ENCODE measurements around the gene SORBS2. TPM values are rescaled to one million over a fixed set of nuclear protein-coding genes. Genes with fewer than 3 reads are reported as not detected.
A peak's percentile ranks its signal among the peaks of the same experiment; 100 is the strongest.

Gene SORBS2
- total and polyA plus RNA-seq, 2 experiments from 2014 or later, result 0.32 to 1.5 TPM

DNA sequence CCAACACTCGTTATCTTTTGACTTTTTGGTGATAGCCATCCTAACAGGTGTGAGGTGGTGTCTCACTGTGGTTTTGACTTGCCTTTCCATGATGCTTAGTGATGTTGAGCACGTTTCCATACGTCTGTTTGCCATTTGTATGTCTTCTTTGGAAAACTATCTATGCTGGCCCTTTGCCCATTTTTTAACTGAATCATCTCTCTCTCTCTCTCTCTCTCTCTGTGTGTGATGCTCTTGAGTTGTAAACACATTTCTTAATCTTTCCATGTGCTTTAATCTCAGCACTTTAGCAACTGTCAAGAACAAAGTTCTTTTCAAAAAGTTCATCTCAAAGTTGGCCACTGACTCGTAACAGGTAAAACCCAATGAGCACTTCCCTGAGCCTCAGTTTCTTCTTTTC is 10.5 kb downstream of the SORBS2 start:
- H3K4me1 ChIP-seq (ENCODE audit: insufficient read depth), result no peaks in the 10 kb centered on the region

DNA sequence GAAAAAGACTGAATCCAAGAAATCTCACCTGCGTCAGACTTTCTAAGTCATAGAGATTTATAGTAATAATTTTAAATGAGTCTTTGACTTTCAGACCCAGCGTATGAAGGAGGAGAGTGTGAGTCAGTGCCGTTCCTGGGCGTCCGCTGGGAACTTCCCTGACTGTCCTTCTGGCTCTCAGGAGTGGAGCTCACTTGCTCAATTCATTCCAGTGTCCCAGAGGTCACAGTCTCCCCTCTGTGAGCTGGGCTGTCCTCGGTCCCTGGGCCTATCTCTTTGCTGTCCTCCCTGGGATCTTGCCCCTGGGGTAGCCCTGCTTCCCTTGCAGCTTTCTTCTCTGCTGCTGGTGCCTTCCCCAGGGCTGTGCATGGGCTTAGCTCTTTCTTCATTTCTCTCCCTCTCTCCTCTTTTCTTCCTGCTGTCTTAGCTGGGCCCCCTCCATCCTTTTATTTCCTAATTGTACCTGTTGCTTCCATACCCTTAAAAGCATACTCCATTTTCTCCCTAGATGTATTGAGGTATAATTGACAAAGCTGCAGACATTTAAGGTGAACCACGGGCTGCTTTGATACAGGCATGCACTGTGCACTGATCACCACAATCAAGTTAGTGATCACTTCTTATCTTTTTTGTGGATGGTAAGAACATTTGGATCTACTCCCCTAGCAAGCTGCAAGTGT is 11.6 kb downstream of the SORBS2 start:
- H3K4me2 ChIP-seq (ENCODE audit: unreplicated experiment), result no peak overlapping the region
- no peaks in the 10 kb centered on the region for H3K79me2 ChIP-seq (ENCODE audit: insufficient read depth)
- no peak overlapping the region for H2AFZ ChIP-seq
- TF ChIP-seq EZH2 (IDR thresholded peaks at IDR 0.05; ENCODE audit: insufficient read depth, poor library complexity, severe bottlenecking), result no peak
- TF ChIP-seq EZH2phosphoT487 (IDR thresholded peaks at IDR 0.05; ENCODE audit: insufficient read depth, low read depth), result no peak
- H3K9ac ChIP-seq, result no peak overlapping the region
- in situ Hi-C loops (cut with MboI), result no loop called here
- H3K27me3 ChIP-seq (replicated peaks; ENCODE audit: insufficient read depth), result peaks cover 17% of the 10 kb centered on the region; the same call in 1 of the 2 replicates
- H3K4me3 ChIP-seq, result no peak overlapping the region
- no peaks in the 10 kb centered on the region for H3K9me3 ChIP-seq (ENCODE audit: low read depth)
- H3F3A ChIP-seq (ENCODE audit: insufficient read depth), result no peaks in the 10 kb centered on the region
- WGBS, 2 experiments (ENCODE audit: low coverage in 1 of 2, low lambda C conversion rate in 2 of 2, missing lambda C conversion rate in 2 of 2), result 54 to 57% methylated on average over 7 of the region's 7 CpGs
- no peaks in the 10 kb centered on the region for H4K20me1 ChIP-seq (ENCODE audit: insufficient read depth)
- peak; percentile 36 for DNase-seq
- no peak overlapping the region for H3K27ac ChIP-seq
- no peaks in the 10 kb centered on the region for H3K36me3 ChIP-seq (ENCODE audit: low read depth)
- no peaks in the 10 kb centered on the region for H3K9me2 ChIP-seq (ENCODE audit: insufficient read depth)
- H3K4me1 ChIP-seq (ENCODE audit: insufficient read depth), result no peaks in the 10 kb centered on the region

More for the DNA sequence above, 10.5 kb downstream of the SORBS2 start:
- Histone ChIP-seq H3K79me2 (ENCODE audit: insufficient read depth) (no peaks in the 10 kb centered on the region), H3K4me3 (no peak overlapping the region), H3K9me3 (ENCODE audit: low read depth) (no peaks in the 10 kb centered on the region), H3K27ac (no peak overlapping the region), H3K36me3 (ENCODE audit: low read depth) (no peaks in the 10 kb centered on the region), H4K20me1 (ENCODE audit: insufficient read depth) (no peaks in the 10 kb centered on the region), H3K9me2 (ENCODE audit: insufficient read depth) (no peaks in the 10 kb centered on the region), H2AFZ (no peak overlapping the region), H3K9ac (no peak overlapping the region), H3F3A (ENCODE audit: insufficient read depth) (no peaks in the 10 kb centered on the region), H3K4me2 (ENCODE audit: unreplicated experiment) (no peak overlapping the region), H3K27me3 (replicated peaks; ENCODE audit: insufficient read depth) (peaks cover 17% of the 10 kb centered on the region; the same call in 1 of the 2 replicates)
- in situ Hi-C loops (cut with MboI), result no loop called here
- TF ChIP-seq EZH2 (IDR thresholded peaks at IDR 0.05; ENCODE audit: insufficient read depth, poor library complexity, severe bottlenecking) (no peak), EZH2phosphoT487 (IDR thresholded peaks at IDR 0.05; ENCODE audit: insufficient read depth, low read depth) (no peak)
- peak; percentile 20 for DNase-seq
- 12 to 23% methylated on average over 4 of the region's 4 CpGs for WGBS, 2 experiments (ENCODE audit: low coverage in 1 of 2, low lambda C conversion rate in 2 of 2, missing lambda C conversion rate in 2 of 2)

DNA sequence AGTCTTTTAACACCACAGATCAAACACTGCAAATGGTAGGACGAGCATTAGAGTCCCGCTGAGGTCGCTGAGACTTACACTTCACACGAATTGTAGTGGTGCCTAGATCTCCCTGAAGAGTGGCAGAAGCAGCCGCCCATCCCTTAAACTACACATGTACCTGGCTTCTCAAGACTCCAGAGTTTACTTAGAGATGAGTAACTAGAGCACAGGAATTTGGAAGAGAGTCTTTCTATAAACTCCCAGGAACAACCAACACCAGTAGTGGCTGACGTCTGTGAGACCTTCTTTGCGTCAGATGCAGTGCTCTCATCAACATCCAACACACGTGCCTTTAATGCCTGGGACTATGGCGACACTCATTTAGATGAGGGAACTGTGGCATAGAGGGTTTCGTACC is 12.6 kb downstream of the SORBS2 start:
- no peaks in the 10 kb centered on the region for H3K9me2 ChIP-seq (ENCODE audit: insufficient read depth)
- 76 to 80% methylated on average over 10 of the region's 10 CpGs for WGBS, 2 experiments (ENCODE audit: low coverage in 1 of 2, low lambda C conversion rate in 2 of 2, missing lambda C conversion rate in 2 of 2)
- H3K4me2 ChIP-seq (ENCODE audit: unreplicated experiment), result no peak overlapping the region
- H2AFZ ChIP-seq, result no peak overlapping the region
- H3K4me1 ChIP-seq (ENCODE audit: insufficient read depth), result no peaks in the 10 kb centered on the region
- H3K27me3 ChIP-seq (replicated peaks; ENCODE audit: insufficient read depth), result peaks cover 17% of the 10 kb centered on the region; the same call in 1 of the 2 replicates
- no peak overlapping the region for H3K27ac ChIP-seq
- H3F3A ChIP-seq (ENCODE audit: insufficient read depth), result no peaks in the 10 kb centered on the region
- TF ChIP-seq EZH2 (IDR thresholded peaks at IDR 0.05; ENCODE audit: insufficient read depth, poor library complexity, severe bottlenecking), result no peak
- no peak for TF ChIP-seq EZH2phosphoT487 (IDR thresholded peaks at IDR 0.05; ENCODE audit: insufficient read depth, low read depth)
- no peaks in the 10 kb centered on the region for H3K36me3 ChIP-seq (ENCODE audit: low read depth)
- no peaks in the 10 kb centered on the region for H3K9me3 ChIP-seq (ENCODE audit: low read depth)
- DNase-seq, result no peak
- H3K9ac ChIP-seq, result no peak overlapping the region
- H3K4me3 ChIP-seq, result no peak overlapping the region
- no peaks in the 10 kb centered on the region for H3K79me2 ChIP-seq (ENCODE audit: insufficient read depth)
- H4K20me1 ChIP-seq (ENCODE audit: insufficient read depth), result no peaks in the 10 kb centered on the region
- in situ Hi-C loops (cut with MboI), result no loop called here

DNA sequence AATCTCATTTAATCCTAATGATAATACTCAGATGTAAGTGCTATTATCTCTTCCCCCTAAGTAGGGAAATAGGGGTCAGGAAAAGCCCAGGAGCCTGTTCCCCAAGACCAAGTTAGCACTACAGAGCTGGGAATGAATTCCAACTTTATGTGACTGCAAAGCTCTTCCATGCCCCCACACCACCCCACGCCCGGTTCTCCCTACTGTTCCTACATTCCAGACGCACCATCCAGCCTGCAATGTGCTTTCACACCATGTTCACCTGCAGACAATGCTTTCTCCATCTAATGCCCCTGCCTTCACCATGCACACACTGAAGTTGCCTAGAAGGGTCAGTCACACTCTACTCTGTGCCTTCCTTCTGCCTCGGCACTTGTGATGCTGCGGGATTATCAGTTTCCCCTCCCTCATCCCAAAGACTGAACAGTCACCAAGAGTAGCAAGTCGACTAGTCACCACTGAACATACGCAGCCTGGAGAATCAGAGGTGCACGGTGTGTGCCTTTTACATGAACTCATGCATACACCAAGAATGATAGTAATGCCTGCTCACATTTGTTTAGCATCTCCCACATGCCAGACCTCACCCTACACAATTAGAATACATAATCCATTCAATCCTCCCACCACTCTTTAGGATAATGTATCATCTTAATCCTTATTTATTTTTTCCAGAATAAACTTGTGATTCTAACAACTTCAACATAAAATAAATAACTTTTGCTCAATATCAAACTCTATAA is 14.2 kb downstream of the SORBS2 start:
- Histone ChIP-seq H3K9me3 (ENCODE audit: low read depth) (no peaks in the 10 kb centered on the region), H3K4me3 (no peak overlapping the region), H3K27ac (no peak overlapping the region), H3K27me3 (replicated peaks; ENCODE audit: insufficient read depth) (peaks cover 17% of the 10 kb centered on the region; the same call in 1 of the 2 replicates), H4K20me1 (ENCODE audit: insufficient read depth) (no peaks in the 10 kb centered on the region), H3K9ac (no peak overlapping the region), H3F3A (ENCODE audit: insufficient read depth) (no peaks in the 10 kb centered on the region), H3K79me2 (ENCODE audit: insufficient read depth) (no peaks in the 10 kb centered on the region), H3K36me3 (ENCODE audit: low read depth) (no peaks in the 10 kb centered on the region), H3K4me2 (ENCODE audit: unreplicated experiment) (no peak overlapping the region), H3K9me2 (ENCODE audit: insufficient read depth) (no peaks in the 10 kb centered on the region), H2AFZ (no peak overlapping the region), H3K4me1 (ENCODE audit: insufficient read depth) (peaks cover 3% of the 10 kb centered on the region; the same call in 1 of the 2 replicates)
- TF ChIP-seq EZH2 (IDR thresholded peaks at IDR 0.05; ENCODE audit: insufficient read depth, poor library complexity, severe bottlenecking) (no peak), EZH2phosphoT487 (IDR thresholded peaks at IDR 0.05; ENCODE audit: insufficient read depth, low read depth) (no peak)
- in situ Hi-C loops (cut with MboI), result no loop called here
- WGBS, 2 experiments (ENCODE audit: low coverage in 1 of 2, low lambda C conversion rate in 2 of 2, missing lambda C conversion rate in 2 of 2), result 66 to 67% methylated on average over 8 of the region's 8 CpGs
- no peak for DNase-seq

Measured in GM23248 (cell line).